ENCODE measurements around the gene TMEM219.

The TMEM219 gene

GRCh38 chr16:29974291-29975133 is 12.6 kb downstream of the TMEM219 start:
- Histone ChIP-seq H3K9me3 (ENCODE audit: control insufficient read depth in 1 of 2, low read length in 2 of 2) (no peaks in the 10 kb centered on the region), H3K27me3 (ENCODE audit: low read depth, low read length) (no peaks in the 10 kb centered on the region), H3K36me3 (ENCODE audit: control insufficient read depth in 1 of 2, insufficient read depth in 2 of 2, low read length in 2 of 2) (peaks cover 17 to 28% of the 10 kb centered on the region in 2 donors), H3K4me1 (ENCODE audit: control insufficient read depth in 1 of 2, insufficient read depth in 2 of 2, low read length in 2 of 2) (peaks cover 19 to 26% of the 10 kb centered on the region in 2 donors), H3K4me3 (ENCODE audit: low read depth in 1 of 2, low read length in 2 of 2) (peak overlapping the region; percentile 91 to 92), H3K27ac (ENCODE audit: low read length) (peak overlapping the region; percentile 88)

GRCh38 chr16:29975134-29975538 is 13.3 kb downstream of the TMEM219 start:
- H3K36me3 ChIP-seq (ENCODE audit: control insufficient read depth in 1 of 2, insufficient read depth in 2 of 2, low read length in 2 of 2): peaks cover 23 to 30% of the 10 kb centered on the region in 2 donors
- H3K9me3 ChIP-seq (ENCODE audit: control insufficient read depth in 1 of 2, low read length in 2 of 2): no peaks in the 10 kb centered on the region
- peaks cover 19 to 26% of the 10 kb centered on the region in 2 donors for H3K4me1 ChIP-seq (ENCODE audit: control insufficient read depth in 1 of 2, insufficient read depth in 2 of 2, low read length in 2 of 2)
- H3K27ac ChIP-seq (ENCODE audit: low read length): peak overlapping the region; percentile 88
- peak overlapping the region; percentile 91 to 92 for H3K4me3 ChIP-seq (ENCODE audit: low read depth in 1 of 2, low read length in 2 of 2)
- H3K27me3 ChIP-seq (ENCODE audit: low read depth, low read length): no peaks in the 10 kb centered on the region

- H3K9me3 ChIP-seq (ENCODE audit: control insufficient read depth in 1 of 2, low read length in 2 of 2): no peaks in the 10 kb centered on the region
- H3K4me3 ChIP-seq (ENCODE audit: low read depth in 1 of 2, low read length in 2 of 2): peak overlapping the region; percentile 91 to 92
- peak overlapping the region; percentile 88 for H3K27ac ChIP-seq (ENCODE audit: low read length)
- peaks cover 31 to 37% of the 10 kb centered on the region in 2 donors for H3K36me3 ChIP-seq (ENCODE audit: control insufficient read depth in 1 of 2, insufficient read depth in 2 of 2, low read length in 2 of 2)
- no peaks in the 10 kb centered on the region for H3K27me3 ChIP-seq (ENCODE audit: low read depth, low read length)
- H3K4me1 ChIP-seq (ENCODE audit: control insufficient read depth in 1 of 2, insufficient read depth in 2 of 2, low read length in 2 of 2): peaks cover 19 to 26% of the 10 kb centered on the region in 2 donors
These were observed 14.1 kb downstream of the TMEM219 start for GRCh38 chr16:29975811-29976511.

GRCh38 chr16:29977063-29977825 is 15.4 kb downstream of the TMEM219 start:
- Histone ChIP-seq H3K4me3 (ENCODE audit: low read depth in 1 of 2, low read length in 2 of 2) (peak overlapping the region in 1 of 2 donors; percentile 92), H3K27ac (ENCODE audit: low read length) (peak overlapping the region; percentile 13), H3K4me1 (ENCODE audit: control insufficient read depth in 1 of 2, insufficient read depth in 2 of 2, low read length in 2 of 2) (peaks cover 19 to 26% of the 10 kb centered on the region in 2 donors), H3K27me3 (ENCODE audit: low read depth, low read length) (no peaks in the 10 kb centered on the region), H3K9me3 (ENCODE audit: control insufficient read depth in 1 of 2, low read length in 2 of 2) (no peaks in the 10 kb centered on the region), H3K36me3 (ENCODE audit: control insufficient read depth in 1 of 2, insufficient read depth in 2 of 2, low read length in 2 of 2) (peaks cover 43 to 44% of the 10 kb centered on the region in 2 donors)

GRCh38 chr16:29978081-29978480 is 16.2 kb downstream of the TMEM219 start:
- no peak overlapping the region for H3K4me3 ChIP-seq (ENCODE audit: low read depth in 1 of 2, low read length in 2 of 2)
- peaks cover 19 to 24% of the 10 kb centered on the region in 2 donors for H3K4me1 ChIP-seq (ENCODE audit: control insufficient read depth in 1 of 2, insufficient read depth in 2 of 2, low read length in 2 of 2)
- H3K27me3 ChIP-seq (ENCODE audit: low read depth, low read length): no peaks in the 10 kb centered on the region
- H3K9me3 ChIP-seq (ENCODE audit: control insufficient read depth in 1 of 2, low read length in 2 of 2): no peaks in the 10 kb centered on the region
- peaks cover 50 to 53% of the 10 kb centered on the region in 2 donors for H3K36me3 ChIP-seq (ENCODE audit: control insufficient read depth in 1 of 2, insufficient read depth in 2 of 2, low read length in 2 of 2)
- H3K27ac ChIP-seq (ENCODE audit: low read length): no peak overlapping the region

GRCh38 chr16:29978564-29979270 is 16.8 kb downstream of the TMEM219 start:
- Histone ChIP-seq H3K27ac (ENCODE audit: low read length) (no peak overlapping the region), H3K4me3 (ENCODE audit: low read depth in 1 of 2, low read length in 2 of 2) (no peak overlapping the region), H3K9me3 (ENCODE audit: control insufficient read depth in 1 of 2, low read length in 2 of 2) (no peaks in the 10 kb centered on the region), H3K4me1 (ENCODE audit: control insufficient read depth in 1 of 2, insufficient read depth in 2 of 2, low read length in 2 of 2) (peaks cover 19 to 21% of the 10 kb centered on the region in 2 donors), H3K36me3 (ENCODE audit: control insufficient read depth in 1 of 2, insufficient read depth in 2 of 2, low read length in 2 of 2) (peaks cover 56 to 59% of the 10 kb centered on the region in 2 donors), H3K27me3 (ENCODE audit: low read depth, low read length) (no peaks in the 10 kb centered on the region)

GRCh38 chr16:29982560-29983419 is 20.9 kb downstream of the TMEM219 start:
- Histone ChIP-seq H3K36me3 (ENCODE audit: control insufficient read depth in 1 of 2, insufficient read depth in 2 of 2, low read length in 2 of 2) (peaks cover 88 to 99% of the 10 kb centered on the region in 2 donors), H3K9me3 (ENCODE audit: control insufficient read depth in 1 of 2, low read length in 2 of 2) (no peaks in the 10 kb centered on the region), H3K4me1 (ENCODE audit: control insufficient read depth in 1 of 2, insufficient read depth in 2 of 2, low read length in 2 of 2) (no peaks in the 10 kb centered on the region), H3K27me3 (ENCODE audit: low read depth, low read length) (no peaks in the 10 kb centered on the region), H3K4me3 (ENCODE audit: low read depth in 1 of 2, low read length in 2 of 2) (no peak overlapping the region), H3K27ac (ENCODE audit: low read length) (no peak overlapping the region)

- no peaks in the 10 kb centered on the region for H3K9me3 ChIP-seq (ENCODE audit: control insufficient read depth in 1 of 2, low read length in 2 of 2)
- H3K36me3 ChIP-seq (ENCODE audit: control insufficient read depth in 1 of 2, insufficient read depth in 2 of 2, low read length in 2 of 2): peaks cover 85 to 99% of the 10 kb centered on the region in 2 donors
- no peak overlapping the region for H3K4me3 ChIP-seq (ENCODE audit: low read depth in 1 of 2, low read length in 2 of 2)
- no peak overlapping the region for H3K27ac ChIP-seq (ENCODE audit: low read length)
- no peaks in the 10 kb centered on the region for H3K27me3 ChIP-seq (ENCODE audit: low read depth, low read length)
- no peaks in the 10 kb centered on the region for H3K4me1 ChIP-seq (ENCODE audit: control insufficient read depth in 1 of 2, insufficient read depth in 2 of 2, low read length in 2 of 2)
These were observed 21.7 kb downstream of the TMEM219 start for GRCh38 chr16:29983420-29984136.

GRCh38 chr16:29984137-29984763 is 22.4 kb downstream of the TMEM219 start:
- no peak overlapping the region for H3K27ac ChIP-seq (ENCODE audit: low read length)
- H3K27me3 ChIP-seq (ENCODE audit: low read depth, low read length): no peaks in the 10 kb centered on the region
- H3K36me3 ChIP-seq (ENCODE audit: control insufficient read depth in 1 of 2, insufficient read depth in 2 of 2, low read length in 2 of 2): peaks cover 79 to 98% of the 10 kb centered on the region in 2 donors
- no peaks in the 10 kb centered on the region for H3K9me3 ChIP-seq (ENCODE audit: control insufficient read depth in 1 of 2, low read length in 2 of 2)
- no peak overlapping the region for H3K4me3 ChIP-seq (ENCODE audit: low read depth in 1 of 2, low read length in 2 of 2)
- H3K4me1 ChIP-seq (ENCODE audit: control insufficient read depth in 1 of 2, insufficient read depth in 2 of 2, low read length in 2 of 2): no peaks in the 10 kb centered on the region

All from muscle layer of duodenum (tissue), 2 donors.